CD14-positive monocyte (primary cell): Measurements from ENCODE around the gene NFATC1. TPM values are rescaled to one million over a fixed set of nuclear protein-coding genes. Genes with fewer than 3 reads are reported as not detected.
A peak's percentile ranks its signal among the peaks of the same experiment; 100 is the strongest.

Experiments used
- DNase-seq, 3 donors: peaks; one replicate each; pipeline ENCODE4 v3.0.0-alpha.2; 2011 to 2022
- H2AFZ ChIP-seq: 2 replicates; pipeline ENCODE4 v1.6.0; 2012; ENCODE audit warnings: mild to moderate bottlenecking, low read depth, low read length, inconsistent platforms; ENCODE audit not compliant: insufficient read depth, poor library complexity, severe bottlenecking
- H3K27ac ChIP-seq, 2 donors: 1 replicate in 1 of 2; 2 replicates in 1 of 2; pipeline ENCODE4 v1.5.1; 2012 to 2013; ENCODE audit warnings: low read length in 2 of 2, control low read depth in 1 of 2, inconsistent platforms in 1 of 2, low read depth in 1 of 2, mild to moderate bottlenecking in 1 of 2
- H3K27me3 ChIP-seq, 2 donors: one replicate each; pipeline versions ENCODE4 v1.6.0 to v1.6.1; 2011 to 2013; ENCODE audit warnings: low read length in 2 of 2; ENCODE audit not compliant: control insufficient read depth in 2 of 2, insufficient read depth in 2 of 2
- H3K36me3 ChIP-seq, 2 donors: replicated peaks in 1 of 2; 1 replicate in 1 of 2; 2 replicates in 1 of 2; pipeline versions ENCODE4 v1.5.1 to v1.6.1; 2012 to 2013; ENCODE audit warnings: low read length in 2 of 2, control low read depth in 1 of 2, inconsistent platforms in 1 of 2, mild to moderate bottlenecking in 1 of 2; ENCODE audit not compliant: insufficient read depth in 2 of 2, control insufficient read depth in 1 of 2
- H3K4me1 ChIP-seq, 2 donors: 1 replicate in 1 of 2; 2 replicates in 1 of 2; pipeline versions ENCODE4 v1.5.1 to v1.6.1; 2012 to 2013; ENCODE audit warnings: low read length in 2 of 2, control low read depth in 1 of 2, inconsistent platforms in 1 of 2, mild to moderate bottlenecking in 1 of 2, moderate library complexity in 1 of 2; ENCODE audit not compliant: insufficient read depth in 2 of 2, control insufficient read depth in 1 of 2
- H3K4me2 ChIP-seq: replicated peaks from 2 replicates; pipeline ENCODE3; 2012; ENCODE audit warnings: low read length, moderate library complexity, mild to moderate bottlenecking; ENCODE audit not compliant: poor library complexity, severe bottlenecking; ENCODE audit errors: extremely low read depth
- H3K4me3 ChIP-seq, 3 experiments: fragments of 200-600 bp in 1 of 3; sonication (generic) in 1 of 3; replicated peaks in 1 of 3; 1 replicate in 2 of 3; 2 replicates in 1 of 3; pipeline ENCODE4 v1.5.1; 2011 to 2013; ENCODE audit warnings: low read length in 3 of 3, mild to moderate bottlenecking in 3 of 3, control low read depth in 2 of 3, low read depth in 2 of 3, inconsistent platforms in 1 of 3, moderate library complexity in 1 of 3
- H3K79me2 ChIP-seq: 2 replicates; pipeline ENCODE4 v1.6.0; 2012; ENCODE audit warnings: mild to moderate bottlenecking, control low read depth, inconsistent platforms, low read length, moderate library complexity; ENCODE audit not compliant: insufficient read depth
- H3K9ac ChIP-seq: 2 replicates; pipeline ENCODE4 v1.6.0; 2017; ENCODE audit warnings: low read length, mild to moderate bottlenecking; ENCODE audit not compliant: insufficient read depth, poor library complexity, severe bottlenecking
- H3K9me3 ChIP-seq, 2 donors: replicated peaks in 1 of 2; 1 replicate in 1 of 2; 2 replicates in 1 of 2; pipeline versions ENCODE4 v1.5.1 to v1.6.1; 2012 to 2013; ENCODE audit warnings: low read length in 2 of 2, control low read depth in 1 of 2; ENCODE audit not compliant: control insufficient read depth in 1 of 2, insufficient read depth in 1 of 2
- H4K20me1 ChIP-seq: 2 replicates; pipeline ENCODE4 v1.6.0; 2012; ENCODE audit warnings: mild to moderate bottlenecking, low read length, control low read depth, moderate library complexity; ENCODE audit not compliant: insufficient read depth
- H3K27ac Mint-ChIP-seq, 7 donors: one replicate each; pipeline ENCODE4 v1.8.0; 2020; ENCODE audit warnings: mild to moderate bottlenecking in 7 of 7, mixed read lengths in 7 of 7, moderate library complexity in 6 of 7, inconsistent platforms in 2 of 7
- H3K27me3 Mint-ChIP-seq, 3 donors: one replicate each; pipeline ENCODE4 v1.8.0; 2021 to 2022; ENCODE audit warnings: low read depth in 3 of 3, mild to moderate bottlenecking in 3 of 3, mixed read lengths in 3 of 3, moderate library complexity in 3 of 3, inconsistent platforms in 1 of 3
- H3K36me3 Mint-ChIP-seq, 2 donors: one replicate each; pipeline ENCODE4 v1.8.0; 2020; ENCODE audit warnings: mixed read lengths in 2 of 2, inconsistent platforms in 1 of 2, mild to moderate bottlenecking in 1 of 2
- H3K4me1 Mint-ChIP-seq: one replicate; pipeline ENCODE4 v1.8.0; 2020; ENCODE audit warnings: mild to moderate bottlenecking, mixed read lengths
- H3K4me3 Mint-ChIP-seq, 2 donors: one replicate each; pipeline ENCODE4 v1.8.0; 2020; ENCODE audit warnings: mild to moderate bottlenecking in 2 of 2, mixed read lengths in 2 of 2, moderate library complexity in 1 of 2
- H3K9me3 Mint-ChIP-seq, 7 donors: one replicate each; pipeline ENCODE4 v1.8.0; 2020 to 2022; ENCODE audit warnings: mixed read lengths in 7 of 7, mild to moderate bottlenecking in 6 of 7, moderate library complexity in 6 of 7, inconsistent platforms in 2 of 7
- CTCF ChIP-seq: fragments of 200-600 bp; IDR thresholded peaks from one replicate; pipeline ENCODE4 v1.8.0; 2022; ENCODE audit warnings: antibody characterized with exemption, mild to moderate bottlenecking
- WGBS: methylation state at CpG from one replicate; pipeline ENCODE4 v1.1.5; 2013; ENCODE audit warnings: missing lambda C conversion rate; ENCODE audit not compliant: insufficient coverage; 5-methylcytosine and 5-hydroxymethylcytosine counted together
- intact Hi-C, 2 donors: fragments of 100-400 bp; cut with micrococcal nuclease; formaldehyde crosslinking; loops; one replicate each; pipeline versions ENCODE4 v1.15.0 to v1.15.1; 2023
- polyA plus RNA-seq, 3 donors: library from polyadenylated mRNA; depleted of rRNA in 1 of 3; unstranded in 2 of 3; stranded (reverse) in 1 of 3; fragments of 300-500 nt in 2 of 3; fragments of >200 nt in 1 of 3; fragmentation: Illumina TruSeq in 2 of 3; gene quantifications; 1 replicate in 2 of 3; 2 replicates in 1 of 3; pipeline ENCODE4 v1.2.3, GENCODE V29; 2012 to 2021

NFATC1 gene
- polyA plus RNA-seq, 3 donors, result 7.8 to 10.7 (median 8.3) TPM

- Histone ChIP-seq H2AFZ (peak overlapping the region; percentile 80), H3K4me3 (peak overlapping the region; percentile 43 to 77 (median 56)), H3K79me2 (peaks cover 20% of the 10 kb centered on the region), H3K4me2 (peak overlapping the region; percentile 92), H3K4me1 (peaks cover 55 to 69% of the 10 kb centered on the region in 2 donors), H3K27ac (peak overlapping the region in 1 of 2 donors; percentile 53), H3K9me3 (no peaks in the 10 kb centered on the region), H3K9ac (peak overlapping the region; percentile 66), H3K36me3 (no peaks in the 10 kb centered on the region), H4K20me1 (peaks cover 17% of the 10 kb centered on the region), H3K27me3 (peaks cover 14 to 38% of the 10 kb centered on the region in 2 donors)
- Mint-ChIP-seq H3K27me3 (peaks cover 34 to 49% (median 42%) of the 10 kb centered on the region in 3 donors), H3K4me3 (peak overlapping the region; percentile 68 to 92), H3K9me3 (peaks cover 0 to 12% (median 2%) of the 10 kb centered on the region in 7 donors), H3K4me1 (peaks cover 46% of the 10 kb centered on the region), H3K27ac (peak overlapping the region in 5 of 7 donors; percentile 11 to 70 (median 58)), H3K36me3 (peaks cover 16 to 30% of the 10 kb centered on the region in 2 donors)
- DNase-seq, result no peak
- no peak for TF ChIP-seq CTCF
- under 1% methylated on average over 64 of the region's 79 CpGs for WGBS
- intact Hi-C loops, result loop anchor here in 1 of 2 donors (10.0 kb wide), 2 partner anchors 275 to 635 kb away; partner anchors contain the start of genes CTDP1 and RBFA
These were observed 3.7 kb downstream of the NFATC1 start for GRCh38 chr18:79399275-79400081.

DNA sequence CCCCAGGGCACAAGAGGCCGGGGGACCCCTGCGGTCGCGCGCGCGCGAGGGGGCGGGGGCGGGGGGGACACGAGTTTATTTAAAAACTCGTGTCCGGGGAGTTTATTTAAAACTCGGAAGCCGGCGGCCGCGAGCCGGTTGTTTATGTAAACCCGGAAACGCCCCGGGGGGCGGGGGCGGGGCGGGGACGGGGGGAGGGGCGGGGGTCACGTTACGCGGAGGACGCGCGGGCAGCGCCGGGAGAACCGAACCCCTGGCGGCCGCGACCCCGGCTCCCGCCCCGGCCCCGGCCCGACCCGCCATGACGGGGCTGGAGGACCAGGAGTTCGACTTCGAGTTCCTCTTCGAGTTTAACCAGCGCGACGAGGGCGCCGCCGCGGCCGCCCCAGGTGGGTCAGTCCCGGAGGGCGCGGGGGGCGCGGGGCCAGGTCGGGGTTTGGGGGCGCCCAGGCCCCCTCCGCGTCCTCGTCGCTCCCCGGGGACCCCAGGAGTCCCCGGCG lies 4.4 kb downstream of the NFATC1 start:
- peak overlapping the region in 1 of 2 donors; percentile 58 for H3K4me3 Mint-ChIP-seq
- H3K4me3 ChIP-seq, result peak overlapping the region; percentile 56 to 77 (median 59)
- peak overlapping the region; percentile 78 for H3K9ac ChIP-seq
- H3K4me2 ChIP-seq, result peak overlapping the region; percentile 92
- intact Hi-C loops, result loop anchor here in 1 of 2 donors (10.0 kb wide), 1 partner anchor 635 kb away; the partner anchor contains the start of gene RBFA
- no peaks in the 10 kb centered on the region for H3K9me3 ChIP-seq
- H3K79me2 ChIP-seq, result peaks cover 27% of the 10 kb centered on the region
- H3K4me1 Mint-ChIP-seq, result peaks cover 48% of the 10 kb centered on the region
- H3K36me3 ChIP-seq, result no peaks in the 10 kb centered on the region
- peaks cover 17% of the 10 kb centered on the region for H4K20me1 ChIP-seq
- under 1% methylated on average over 45 of the region's 71 CpGs for WGBS
- peak overlapping the region in 1 of 2 donors; percentile 70 for H3K27ac ChIP-seq
- peak overlapping the region; percentile 80 for H2AFZ ChIP-seq
- H3K9me3 Mint-ChIP-seq, result peaks cover 0 to 12% (median 0%) of the 10 kb centered on the region in 7 donors
- H3K27ac Mint-ChIP-seq, result no peak overlapping the region
- TF ChIP-seq CTCF, result no peak
- peaks cover 8 to 31% of the 10 kb centered on the region in 2 donors for H3K27me3 ChIP-seq
- peaks cover 19 to 34% of the 10 kb centered on the region in 2 donors for H3K36me3 Mint-ChIP-seq
- H3K27me3 Mint-ChIP-seq, result peaks cover 30 to 43% (median 36%) of the 10 kb centered on the region in 3 donors
- H3K4me1 ChIP-seq, result peaks cover 55 to 69% of the 10 kb centered on the region in 2 donors
- peak in 2 of 3 donors; percentile 36 to 39 for DNase-seq
